ENCODE measurements around the gene ARF1. TPM values are rescaled to one million over a fixed set of nuclear protein-coding genes. Genes with fewer than 3 reads are reported as not detected.

ARF1 gene
- total RNA-seq, 1 donor, result 339 TPM

GRCh38 chr1:228060458-228061190 is 21.9 kb upstream of the ARF1 start:
- H3K4me3 ChIP-seq (ENCODE audit: low read depth, low read length), result peak overlapping the region; percentile 42
- TF ChIP-seq CTCF (IDR thresholded peaks at IDR 0.05; ENCODE audit: insufficient read depth, low read depth, low read length), result no peak
- DNase-seq (ENCODE audit: low read depth), result no peak

GRCh38 chr1:228061411-228062084 is 21.0 kb upstream of the ARF1 start:
- H3K4me3 ChIP-seq (ENCODE audit: low read depth, low read length), result no peak overlapping the region
- TF ChIP-seq CTCF (IDR thresholded peaks at IDR 0.05; ENCODE audit: insufficient read depth, low read depth, low read length), result no peak
- no peak for DNase-seq (ENCODE audit: low read depth)

GRCh38 chr1:228062085-228062791 is 20.3 kb upstream of the ARF1 start:
- TF ChIP-seq CTCF (IDR thresholded peaks at IDR 0.05; ENCODE audit: insufficient read depth, low read depth, low read length), result no peak
- DNase-seq (ENCODE audit: low read depth), result no peak
- no peak overlapping the region for H3K4me3 ChIP-seq (ENCODE audit: low read depth, low read length)

- no peak overlapping the region for H3K4me3 ChIP-seq (ENCODE audit: low read depth, low read length)
- DNase-seq (ENCODE audit: low read depth), result no peak
- TF ChIP-seq CTCF (IDR thresholded peaks at IDR 0.05; ENCODE audit: insufficient read depth, low read depth, low read length), result no peak
Measured at GRCh38 chr1:228062812-228063211, 19.7 kb upstream of the ARF1 start.

GRCh38 chr1:228063251-228064191 is 19.0 kb upstream of the ARF1 start:
- no peak for DNase-seq (ENCODE audit: low read depth)
- H3K4me3 ChIP-seq (ENCODE audit: low read depth, low read length), result no peak overlapping the region
- no peak for TF ChIP-seq CTCF (IDR thresholded peaks at IDR 0.05; ENCODE audit: insufficient read depth, low read depth, low read length)

- no peak for DNase-seq (ENCODE audit: low read depth)
- no peak overlapping the region for H3K4me3 ChIP-seq (ENCODE audit: low read depth, low read length)
- no peak for TF ChIP-seq CTCF (IDR thresholded peaks at IDR 0.05; ENCODE audit: insufficient read depth, low read depth, low read length)
Measured at GRCh38 chr1:228064296-228064695, 18.2 kb upstream of the ARF1 start.
